Measurements from ENCODE around the gene DKK1. TPM values are rescaled to one million over a fixed set of nuclear protein-coding genes. Genes with fewer than 3 reads are reported as not detected.

The DKK1 gene
- total and polyA plus RNA-seq, 4 experiments from 2014 or later, result not detected

GRCh38 chr10:52318822-52319464, 4.9 kb downstream of the DKK1 start:
- Histone ChIP-seq H3K9me3 (ENCODE audit: control insufficient read depth in 1 of 2, low read length in 2 of 2) (no peaks in the 10 kb centered on the region), H3K4me3 (ENCODE audit: low read length in 2 of 2) (no peak overlapping the region), H3K27me3 (ENCODE audit: insufficient read depth, low read length) (no peaks in the 10 kb centered on the region), H3K36me3 (ENCODE audit: insufficient read depth, low read length) (no peaks in the 10 kb centered on the region), H3K4me1 (ENCODE audit: insufficient read depth, low read length) (no peaks in the 10 kb centered on the region), H3K27ac (ENCODE audit: low read depth, low read length) (no peak overlapping the region)
- no peak for DNase-seq
- H3K4me1 Mint-ChIP-seq, result peaks cover 0 to 6% (median 3%) of the 10 kb centered on the region in 4 donors
- intact Hi-C loops (cut with micrococcal nuclease), result no loop called here
- H3K9me3 Mint-ChIP-seq, result peaks cover 0 to 6% (median under 1%) of the 10 kb centered on the region in 8 donors
- no peaks in the 10 kb centered on the region for H3K36me3 Mint-ChIP-seq
- POLR2A ChIA-PET (ENCODE audit: partially characterized antibody), result no interaction called here
- no peak overlapping the region for H3K27ac Mint-ChIP-seq
- no peak overlapping the region for H3K4me3 Mint-ChIP-seq
- H3K27me3 Mint-ChIP-seq, result peaks cover 13 to 15% of the 10 kb centered on the region in 2 donors
- CTCF ChIA-PET (ENCODE audit: partially characterized antibody), result no interaction called here

GRCh38 chr10:52319926-52320325, 5.8 kb downstream of the DKK1 start:
- intact Hi-C loops (cut with micrococcal nuclease), result no loop called here
- POLR2A ChIA-PET (ENCODE audit: partially characterized antibody), result no interaction called here
- H3K27ac Mint-ChIP-seq, result no peak overlapping the region
- peaks cover 6 to 10% of the 10 kb centered on the region in 2 donors for H3K27me3 Mint-ChIP-seq
- H3K9me3 Mint-ChIP-seq, result peaks cover 0 to 4% (median 0%) of the 10 kb centered on the region in 8 donors
- no peak for DNase-seq
- H3K4me3 Mint-ChIP-seq, result no peak overlapping the region
- Histone ChIP-seq H3K4me1 (ENCODE audit: insufficient read depth, low read length) (no peaks in the 10 kb centered on the region), H3K9me3 (ENCODE audit: control insufficient read depth in 1 of 2, low read length in 2 of 2) (no peaks in the 10 kb centered on the region), H3K36me3 (ENCODE audit: insufficient read depth, low read length) (no peaks in the 10 kb centered on the region), H3K27me3 (ENCODE audit: insufficient read depth, low read length) (no peaks in the 10 kb centered on the region), H3K27ac (ENCODE audit: low read depth, low read length) (no peak overlapping the region), H3K4me3 (ENCODE audit: low read length in 2 of 2) (no peak overlapping the region)
- CTCF ChIA-PET (ENCODE audit: partially characterized antibody), result no interaction called here
- H3K36me3 Mint-ChIP-seq, result no peaks in the 10 kb centered on the region
- H3K4me1 Mint-ChIP-seq, result no peaks in the 10 kb centered on the region

GRCh38 chr10:52322323-52322722, 8.2 kb downstream of the DKK1 start:
- no peak for DNase-seq
- Mint-ChIP-seq H3K27ac (no peak overlapping the region), H3K27me3 (no peaks in the 10 kb centered on the region), H3K4me1 (no peaks in the 10 kb centered on the region), H3K9me3 (peaks cover 0 to 8% (median 0%) of the 10 kb centered on the region in 8 donors), H3K36me3 (no peaks in the 10 kb centered on the region), H3K4me3 (no peak overlapping the region)
- Histone ChIP-seq H3K4me1 (ENCODE audit: insufficient read depth, low read length) (no peaks in the 10 kb centered on the region), H3K27ac (ENCODE audit: low read depth, low read length) (no peak overlapping the region), H3K4me3 (ENCODE audit: low read length in 2 of 2) (no peak overlapping the region), H3K9me3 (ENCODE audit: control insufficient read depth in 1 of 2, low read length in 2 of 2) (no peaks in the 10 kb centered on the region), H3K27me3 (ENCODE audit: insufficient read depth, low read length) (no peaks in the 10 kb centered on the region), H3K36me3 (ENCODE audit: insufficient read depth, low read length) (no peaks in the 10 kb centered on the region)
- intact Hi-C loops (cut with micrococcal nuclease), result no loop called here
- ChIA-PET POLR2A (ENCODE audit: partially characterized antibody) (no interaction called here), CTCF (ENCODE audit: partially characterized antibody) (no interaction called here)

DNA sequence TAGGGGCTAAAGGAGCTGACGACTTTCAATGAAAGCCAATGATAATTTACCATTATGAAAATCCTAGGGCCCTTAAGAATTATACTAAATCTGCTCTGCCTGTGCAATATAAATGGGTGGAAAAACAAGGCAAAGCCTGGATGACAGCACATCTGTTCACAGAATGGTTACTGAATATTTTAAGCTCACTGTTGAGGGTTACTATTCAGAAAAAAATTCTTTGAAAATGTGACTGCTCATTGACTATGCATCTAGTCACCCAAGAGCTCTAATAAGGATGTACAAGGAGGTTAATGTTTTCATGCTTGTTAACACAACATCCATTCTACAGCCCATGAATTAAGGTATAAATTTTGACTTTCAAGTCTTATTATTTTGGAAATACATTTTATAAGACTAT, 8.9 kb downstream of the DKK1 start:
- H3K27me3 Mint-ChIP-seq, result no peaks in the 10 kb centered on the region
- intact Hi-C loops (cut with micrococcal nuclease), result no loop called here
- Histone ChIP-seq H3K9me3 (ENCODE audit: control insufficient read depth in 1 of 2, low read length in 2 of 2) (no peaks in the 10 kb centered on the region), H3K4me3 (ENCODE audit: low read length in 2 of 2) (no peak overlapping the region), H3K4me1 (ENCODE audit: insufficient read depth, low read length) (no peaks in the 10 kb centered on the region), H3K27ac (ENCODE audit: low read depth, low read length) (no peak overlapping the region), H3K27me3 (ENCODE audit: insufficient read depth, low read length) (no peaks in the 10 kb centered on the region), H3K36me3 (ENCODE audit: insufficient read depth, low read length) (no peaks in the 10 kb centered on the region)
- H3K36me3 Mint-ChIP-seq, result no peaks in the 10 kb centered on the region
- H3K4me1 Mint-ChIP-seq, result no peaks in the 10 kb centered on the region
- peaks cover 0 to 8% (median 0%) of the 10 kb centered on the region in 8 donors for H3K9me3 Mint-ChIP-seq
- ChIA-PET POLR2A (ENCODE audit: partially characterized antibody) (no interaction called here), CTCF (ENCODE audit: partially characterized antibody) (no interaction called here)
- H3K4me3 Mint-ChIP-seq, result no peak overlapping the region
- H3K27ac Mint-ChIP-seq, result no peak overlapping the region
- DNase-seq, result no peak

DNA sequence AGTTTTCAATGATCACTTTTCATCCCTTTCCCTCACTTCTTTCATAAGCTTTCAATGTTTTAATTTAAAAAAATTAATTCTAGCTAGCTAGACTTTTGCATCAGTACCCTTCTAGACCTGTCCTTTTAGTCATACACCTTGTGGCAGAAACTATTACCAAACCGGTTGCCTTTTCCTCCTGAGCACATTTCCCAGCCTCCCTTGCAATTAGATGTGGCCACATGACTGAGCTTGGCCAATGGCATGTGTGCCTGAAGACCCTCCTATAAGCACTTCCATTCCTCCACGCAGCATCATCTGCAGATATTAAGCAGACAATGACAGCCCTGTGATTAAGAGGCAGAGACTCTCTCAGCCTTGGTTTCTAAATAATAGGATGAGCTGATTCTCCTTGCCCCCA, 12.3 kb downstream of the DKK1 start:
- no peak overlapping the region for H3K4me3 Mint-ChIP-seq
- H3K4me1 Mint-ChIP-seq, result no peaks in the 10 kb centered on the region
- ChIA-PET CTCF (ENCODE audit: partially characterized antibody) (no interaction called here), POLR2A (ENCODE audit: partially characterized antibody) (no interaction called here)
- H3K27ac Mint-ChIP-seq, result no peak overlapping the region
- Histone ChIP-seq H3K4me3 (ENCODE audit: low read length in 2 of 2) (no peak overlapping the region), H3K27me3 (ENCODE audit: insufficient read depth, low read length) (no peaks in the 10 kb centered on the region), H3K9me3 (ENCODE audit: control insufficient read depth in 1 of 2, low read length in 2 of 2) (no peaks in the 10 kb centered on the region), H3K4me1 (ENCODE audit: insufficient read depth, low read length) (no peaks in the 10 kb centered on the region), H3K36me3 (ENCODE audit: insufficient read depth, low read length) (no peaks in the 10 kb centered on the region), H3K27ac (ENCODE audit: low read depth, low read length) (no peak overlapping the region)
- no peaks in the 10 kb centered on the region for H3K27me3 Mint-ChIP-seq
- peaks cover 0 to 10% (median 0%) of the 10 kb centered on the region in 8 donors for H3K9me3 Mint-ChIP-seq
- no peak for DNase-seq
- intact Hi-C loops (cut with micrococcal nuclease), result no loop called here
- no peaks in the 10 kb centered on the region for H3K36me3 Mint-ChIP-seq

- no peaks in the 10 kb centered on the region for H3K27me3 Mint-ChIP-seq
- H3K27me3 ChIP-seq (ENCODE audit: insufficient read depth, low read length), result no peaks in the 10 kb centered on the region
- H3K36me3 ChIP-seq (ENCODE audit: insufficient read depth, low read length), result no peaks in the 10 kb centered on the region
- no peaks in the 10 kb centered on the region for H3K4me1 Mint-ChIP-seq
- ChIA-PET POLR2A (ENCODE audit: partially characterized antibody) (no interaction called here), CTCF (ENCODE audit: partially characterized antibody) (no interaction called here)
- peaks cover 0 to 2% (median 0%) of the 10 kb centered on the region in 8 donors for H3K9me3 Mint-ChIP-seq
- no peak overlapping the region for H3K4me3 ChIP-seq (ENCODE audit: low read length in 2 of 2)
- no peaks in the 10 kb centered on the region for H3K9me3 ChIP-seq (ENCODE audit: control insufficient read depth in 1 of 2, low read length in 2 of 2)
- no peak for DNase-seq
- intact Hi-C loops (cut with micrococcal nuclease), result no loop called here
- no peak overlapping the region for H3K27ac Mint-ChIP-seq
- no peak overlapping the region for H3K27ac ChIP-seq (ENCODE audit: low read depth, low read length)
- no peaks in the 10 kb centered on the region for H3K36me3 Mint-ChIP-seq
- H3K4me3 Mint-ChIP-seq, result no peak overlapping the region
- no peaks in the 10 kb centered on the region for H3K4me1 ChIP-seq (ENCODE audit: insufficient read depth, low read length)
These were observed 17.7 kb downstream of the DKK1 start for GRCh38 chr10:52331638-52332364.

DNA sequence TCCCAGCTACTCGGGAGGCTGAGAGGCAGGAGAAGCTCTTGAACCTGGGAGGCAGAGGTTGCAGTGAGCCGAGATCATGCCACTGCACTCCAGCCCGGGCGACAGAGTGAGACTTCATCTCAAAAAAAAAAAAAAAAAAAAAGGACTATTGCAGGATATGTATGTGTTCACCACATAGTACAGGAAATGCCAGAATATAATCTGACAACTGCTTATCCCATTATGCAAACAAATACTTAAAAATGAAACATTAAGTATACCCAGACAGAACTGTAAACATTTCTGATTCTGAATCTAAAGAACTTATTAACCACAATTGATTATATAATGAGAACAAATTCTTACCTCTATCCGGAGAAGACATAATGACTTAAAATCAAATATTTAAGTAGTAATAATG, 18.7 kb downstream of the DKK1 start:
- no peak overlapping the region for H3K27ac ChIP-seq (ENCODE audit: low read depth, low read length)
- no peaks in the 10 kb centered on the region for H3K36me3 ChIP-seq (ENCODE audit: insufficient read depth, low read length)
- no peaks in the 10 kb centered on the region for H3K27me3 ChIP-seq (ENCODE audit: insufficient read depth, low read length)
- Mint-ChIP-seq H3K27me3 (no peaks in the 10 kb centered on the region), H3K4me1 (no peaks in the 10 kb centered on the region), H3K27ac (no peak overlapping the region), H3K9me3 (peaks cover 0 to 2% (median 2%) of the 10 kb centered on the region in 8 donors), H3K36me3 (no peaks in the 10 kb centered on the region), H3K4me3 (no peak overlapping the region)
- no peaks in the 10 kb centered on the region for H3K9me3 ChIP-seq (ENCODE audit: control insufficient read depth in 1 of 2, low read length in 2 of 2)
- ChIA-PET POLR2A (ENCODE audit: partially characterized antibody) (no interaction called here), CTCF (ENCODE audit: partially characterized antibody) (no interaction called here)
- H3K4me3 ChIP-seq (ENCODE audit: low read length in 2 of 2), result no peak overlapping the region
- DNase-seq, result no peak
- no peaks in the 10 kb centered on the region for H3K4me1 ChIP-seq (ENCODE audit: insufficient read depth, low read length)
- intact Hi-C loops (cut with micrococcal nuclease), result no loop called here

Measured in CD4-positive, alpha-beta memory T cell (primary cell).